GM06990 (cell line): ENCODE measurements around the gene PCDHGB7.
"Not testable (repeated sequence)": the region's sequence is repeated elsewhere in the genome, so short reads cannot be mapped to it uniquely, and the experiment has no call there.

Source experiments
- DNase-seq: peaks from one replicate; pipeline ENCODE4 v3.0.0-alpha.2; 2011; ENCODE audit not compliant: insufficient read length; ENCODE audit errors: extremely low read depth
- H3K27me3 ChIP-seq: replicated peaks from 2 replicates; pipeline ENCODE4 v1.6.0; 2011; ENCODE audit warnings: low read length; ENCODE audit not compliant: control insufficient read depth, insufficient read depth
- H3K36me3 ChIP-seq: 2 replicates; pipeline ENCODE4 v1.5.1; 2011; ENCODE audit warnings: low read length; ENCODE audit not compliant: control insufficient read depth, insufficient read depth
- H3K4me3 ChIP-seq: replicated peaks from 2 replicates; pipeline ENCODE4 v1.5.1; 2011; ENCODE audit warnings: low read depth, mild to moderate bottlenecking, control low read depth, low read length
- CTCF ChIP-seq: IDR thresholded peaks from 2 replicates; pipeline ENCODE4 v1.5.1; 2011; ENCODE audit warnings: low read length, control low read depth, mild to moderate bottlenecking, inconsistent platforms; ENCODE audit not compliant: insufficient read depth, poor library complexity, severe bottlenecking

The PCDHGB7 gene

GRCh38 chr5:141398608-141399007 is 18.9 kb upstream of the PCDHGB7 start:
- no peak for DNase-seq
- no peak for TF ChIP-seq CTCF
- Histone ChIP-seq H3K4me3 (no peak overlapping the region), H3K36me3 (no peaks in the 10 kb centered on the region), H3K27me3 (no peaks in the 10 kb centered on the region)

- Histone ChIP-seq H3K4me3 (no peak overlapping the region), H3K36me3 (no peaks in the 10 kb centered on the region), H3K27me3 (no peaks in the 10 kb centered on the region)
- DNase-seq = no peak
- TF ChIP-seq CTCF = no peak
Measured at GRCh38 chr5:141399555-141400258, 17.8 kb upstream of the PCDHGB7 start.

- no peak for DNase-seq
- H3K36me3 ChIP-seq = no peaks in the 10 kb centered on the region
- TF ChIP-seq CTCF = peak; percentile 14
- H3K4me3 ChIP-seq = no peak within 1 kb of the TSS
- H3K27me3 ChIP-seq = no peaks in the 10 kb centered on the region
Measured at GRCh38 chr5:141402553-141403243, 14.8 kb upstream of the PCDHGB7 start, which contains the start of gene PCDHGA9. TSS of gene PCDHGA9 (plus strand) at chr5:141402778. CDS start at chr5:141402953, 175 bp downstream.

- no peak overlapping the region for H3K4me3 ChIP-seq
- H3K27me3 ChIP-seq = no peaks in the 10 kb centered on the region
- H3K36me3 ChIP-seq = no peaks in the 10 kb centered on the region
- no peak for DNase-seq
- TF ChIP-seq CTCF = no peak
Measured at GRCh38 chr5:141403387-141403786, 14.1 kb upstream of the PCDHGB7 start.

- peak; percentile 32 for TF ChIP-seq CTCF
- H3K36me3 ChIP-seq, H3K27me3 ChIP-seq, DNase-seq, H3K4me3 ChIP-seq: not testable (repeated sequence)
Measured at GRCh38 chr5:141407790-141408505, 9.5 kb upstream of the PCDHGB7 start, which contains the start of gene PCDHGB6. TSS of gene PCDHGB6 (plus strand) at chr5:141408021. CDS start at chr5:141408203, 182 bp downstream.
